PC-3 (cell line): ENCODE measurements around the gene CYTH3.

Experiments used
- EZH2 ChIP-seq: fragments of 300-600 bp; sonication (generic); IDR thresholded peaks from one replicate; pipeline ENCODE4 v1.6.1; 2017; ENCODE audit warnings: antibody characterized with exemption, mild to moderate bottlenecking, low read length; ENCODE audit not compliant: unreplicated experiment
- EZH2phosphoT487 ChIP-seq: fragments of 300-600 bp; sonication (generic); IDR thresholded peaks from 2 replicates; pipeline ENCODE4 v1.6.1; 2018; ENCODE audit warnings: mild to moderate bottlenecking, antibody characterized with exemption, low read length, borderline replicate concordance
- TF ChIP-seq, protein P1 (sequence below): fragments of 300-600 bp; sonication (generic); conservative IDR thresholded peaks from 2 replicates; pipeline ENCODE4 v1.5.1; 2017; ENCODE audit warnings: antibody characterized with exemption, low read depth, mild to moderate bottlenecking, low read length

DNA sequence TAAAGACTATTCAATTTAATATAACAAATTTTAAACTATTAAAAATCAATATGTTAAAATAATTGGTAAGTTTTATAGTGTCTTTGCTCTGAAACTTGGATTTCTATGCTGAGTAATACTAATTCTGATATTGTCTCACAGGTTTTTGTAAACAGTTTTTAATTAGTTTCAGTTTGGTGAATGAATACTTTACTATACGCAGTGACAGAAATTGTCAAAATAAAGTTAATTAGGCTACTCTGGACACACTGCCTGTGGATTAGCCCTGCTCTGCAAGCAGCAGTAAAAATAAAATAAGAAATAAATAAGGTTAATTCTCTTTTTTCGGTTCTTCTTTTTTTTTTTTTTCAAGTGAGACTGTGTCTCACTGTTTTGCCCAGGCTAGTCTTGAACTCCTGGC, 135.9 kb downstream of the CYTH3 start:
- TF ChIP-seq, protein P1, sequence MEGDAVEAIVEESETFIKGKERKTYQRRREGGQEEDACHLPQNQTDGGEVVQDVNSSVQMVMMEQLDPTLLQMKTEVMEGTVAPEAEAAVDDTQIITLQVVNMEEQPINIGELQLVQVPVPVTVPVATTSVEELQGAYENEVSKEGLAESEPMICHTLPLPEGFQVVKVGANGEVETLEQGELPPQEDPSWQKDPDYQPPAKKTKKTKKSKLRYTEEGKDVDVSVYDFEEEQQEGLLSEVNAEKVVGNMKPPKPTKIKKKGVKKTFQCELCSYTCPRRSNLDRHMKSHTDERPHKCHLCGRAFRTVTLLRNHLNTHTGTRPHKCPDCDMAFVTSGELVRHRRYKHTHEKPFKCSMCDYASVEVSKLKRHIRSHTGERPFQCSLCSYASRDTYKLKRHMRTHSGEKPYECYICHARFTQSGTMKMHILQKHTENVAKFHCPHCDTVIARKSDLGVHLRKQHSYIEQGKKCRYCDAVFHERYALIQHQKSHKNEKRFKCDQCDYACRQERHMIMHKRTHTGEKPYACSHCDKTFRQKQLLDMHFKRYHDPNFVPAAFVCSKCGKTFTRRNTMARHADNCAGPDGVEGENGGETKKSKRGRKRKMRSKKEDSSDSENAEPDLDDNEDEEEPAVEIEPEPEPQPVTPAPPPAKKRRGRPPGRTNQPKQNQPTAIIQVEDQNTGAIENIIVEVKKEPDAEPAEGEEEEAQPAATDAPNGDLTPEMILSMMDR, result no peak
- TF ChIP-seq EZH2, result no peak
- TF ChIP-seq EZH2phosphoT487, result no peak
